Muscle layer of duodenum (tissue), 2 donors: ENCODE measurements around the gene SLC43A2.
A peak's percentile ranks its signal among the peaks of the same experiment; 100 is the strongest.

Experiments used
- H3K27ac ChIP-seq: one replicate; pipeline ENCODE4 v1.7.0; 2013; ENCODE audit warnings: mild to moderate bottlenecking, low read length
- H3K27me3 ChIP-seq: one replicate; pipeline ENCODE4 v1.7.0; 2013; ENCODE audit warnings: low read depth, mild to moderate bottlenecking, control low read depth, low read length
- H3K36me3 ChIP-seq, 2 donors: one replicate each; pipeline ENCODE4 v1.7.0; 2013; ENCODE audit warnings: low read length in 2 of 2, control low read depth in 1 of 2, mild to moderate bottlenecking in 1 of 2; ENCODE audit not compliant: insufficient read depth in 2 of 2, control insufficient read depth in 1 of 2
- H3K4me1 ChIP-seq, 2 donors: one replicate each; pipeline ENCODE4 v1.7.0; 2013; ENCODE audit warnings: low read length in 2 of 2, mild to moderate bottlenecking in 2 of 2, control low read depth in 1 of 2, moderate library complexity in 1 of 2; ENCODE audit not compliant: insufficient read depth in 2 of 2, control insufficient read depth in 1 of 2
- H3K4me3 ChIP-seq, 2 donors: one replicate each; pipeline ENCODE4 v1.7.0; 2013; ENCODE audit warnings: low read length in 2 of 2, low read depth in 1 of 2, mild to moderate bottlenecking in 1 of 2
- H3K9me3 ChIP-seq, 2 donors: one replicate each; pipeline ENCODE4 v1.7.0; 2013; ENCODE audit warnings: low read length in 2 of 2, control low read depth in 1 of 2, mild to moderate bottlenecking in 1 of 2; ENCODE audit not compliant: control insufficient read depth in 1 of 2
- donor health status: healthy.

The SLC43A2 gene

GRCh38 chr17:1649844-1650501 is 21.3 kb upstream of the SLC43A2 start, which contains the start of gene RILP:
Gene RILP, minus strand, starts transcription at chr17:1649866. Its CDS starts 62 bp downstream, at chr17:1649804.
- Histone ChIP-seq H3K27me3 (no peaks in the 10 kb centered on the region), H3K4me3 (peak within 1 kb of the TSS; percentile 63 to 76), H3K9me3 (no peaks in the 10 kb centered on the region), H3K27ac (peak within 1 kb of the TSS; percentile 79), H3K4me1 (peaks cover 8 to 42% of the 10 kb centered on the region in 2 donors), H3K36me3 (peaks cover 38 to 45% of the 10 kb centered on the region in 2 donors)

- Histone ChIP-seq H3K36me3 (peaks cover 34 to 37% of the 10 kb centered on the region in 2 donors), H3K27ac (peak overlapping the region; percentile 79), H3K9me3 (no peaks in the 10 kb centered on the region), H3K4me1 (peaks cover 9 to 45% of the 10 kb centered on the region in 2 donors), H3K4me3 (peak overlapping the region; percentile 63 to 76), H3K27me3 (no peaks in the 10 kb centered on the region)
These were observed 20.6 kb upstream of the SLC43A2 start for GRCh38 chr17:1648963-1649843.

GRCh38 chr17:1648173-1648962 is 19.7 kb upstream of the SLC43A2 start:
- H3K36me3 ChIP-seq: peaks cover 26 to 29% of the 10 kb centered on the region in 2 donors
- H3K9me3 ChIP-seq: no peaks in the 10 kb centered on the region
- H3K4me1 ChIP-seq: peaks cover 12 to 52% of the 10 kb centered on the region in 2 donors
- no peaks in the 10 kb centered on the region for H3K27me3 ChIP-seq
- H3K4me3 ChIP-seq: peak overlapping the region; percentile 63 to 73
- H3K27ac ChIP-seq: peak overlapping the region; percentile 63

- H3K27ac ChIP-seq: no peak overlapping the region
These were observed 19.2 kb upstream of the SLC43A2 start for GRCh38 chr17:1647802-1648171.

GRCh38 chr17:1646199-1646875 is 17.7 kb upstream of the SLC43A2 start:
- H3K36me3 ChIP-seq: peaks cover 8 to 9% of the 10 kb centered on the region in 2 donors

More at GRCh38 chr17:1647802-1648171, 19.2 kb upstream of the SLC43A2 start:
- no peaks in the 10 kb centered on the region for H3K9me3 ChIP-seq
- H3K4me1 ChIP-seq: peaks cover 12 to 53% of the 10 kb centered on the region in 2 donors
- peak overlapping the region in 1 of 2 donors; percentile 73 for H3K4me3 ChIP-seq
- H3K27me3 ChIP-seq: no peaks in the 10 kb centered on the region
- peaks cover 20 to 23% of the 10 kb centered on the region in 2 donors for H3K36me3 ChIP-seq

GRCh38 chr17:1645207-1646171 is 16.9 kb upstream of the SLC43A2 start, which contains the start of gene SCARF1:
Gene SCARF1, minus strand, starts transcription at chr17:1645732. Its CDS starts 35 bp downstream, at chr17:1645697.
- H3K4me1 ChIP-seq: peaks cover 12 to 48% of the 10 kb centered on the region in 2 donors
- no peaks in the 10 kb centered on the region for H3K9me3 ChIP-seq
- H3K4me3 ChIP-seq: peak within 1 kb of the TSS; percentile 33 to 55

More at GRCh38 chr17:1646199-1646875, 17.7 kb upstream of the SLC43A2 start:
- Histone ChIP-seq H3K27me3 (no peaks in the 10 kb centered on the region), H3K4me1 (peaks cover 12 to 53% of the 10 kb centered on the region in 2 donors), H3K9me3 (no peaks in the 10 kb centered on the region), H3K27ac (no peak overlapping the region), H3K4me3 (no peak overlapping the region)

GRCh38 chr17:1644493-1645206 is 16.0 kb upstream of the SLC43A2 start:
- peak overlapping the region; percentile 51 for H3K27ac ChIP-seq
- no peaks in the 10 kb centered on the region for H3K36me3 ChIP-seq
- H3K4me1 ChIP-seq: peaks cover 7 to 41% of the 10 kb centered on the region in 2 donors

More at GRCh38 chr17:1645207-1646171, 16.9 kb upstream of the SLC43A2 start, which contains the start of gene SCARF1:
- peaks cover 0 to under 1% of the 10 kb centered on the region in 2 donors for H3K36me3 ChIP-seq
- no peaks in the 10 kb centered on the region for H3K27me3 ChIP-seq
- no peak within 1 kb of the TSS for H3K27ac ChIP-seq

GRCh38 chr17:1643999-1644492 is 15.4 kb upstream of the SLC43A2 start:
- Histone ChIP-seq H3K4me1 (peaks cover 7 to 41% of the 10 kb centered on the region in 2 donors), H3K4me3 (peak overlapping the region; percentile 30 to 55), H3K9me3 (no peaks in the 10 kb centered on the region), H3K36me3 (no peaks in the 10 kb centered on the region), H3K27ac (peak overlapping the region; percentile 51), H3K27me3 (no peaks in the 10 kb centered on the region)

More at GRCh38 chr17:1644493-1645206, 16.0 kb upstream of the SLC43A2 start:
- peak overlapping the region; percentile 33 to 55 for H3K4me3 ChIP-seq
- no peaks in the 10 kb centered on the region for H3K9me3 ChIP-seq
- H3K27me3 ChIP-seq: no peaks in the 10 kb centered on the region

GRCh38 chr17:1643293-1643998 is 14.8 kb upstream of the SLC43A2 start:
- Histone ChIP-seq H3K27ac (no peak overlapping the region), H3K36me3 (no peaks in the 10 kb centered on the region), H3K9me3 (no peaks in the 10 kb centered on the region), H3K4me1 (peaks cover 7 to 40% of the 10 kb centered on the region in 2 donors), H3K4me3 (peak overlapping the region in 1 of 2 donors; percentile 55), H3K27me3 (no peaks in the 10 kb centered on the region)
